ENCODE results near the gene PTPRB.

DNA sequence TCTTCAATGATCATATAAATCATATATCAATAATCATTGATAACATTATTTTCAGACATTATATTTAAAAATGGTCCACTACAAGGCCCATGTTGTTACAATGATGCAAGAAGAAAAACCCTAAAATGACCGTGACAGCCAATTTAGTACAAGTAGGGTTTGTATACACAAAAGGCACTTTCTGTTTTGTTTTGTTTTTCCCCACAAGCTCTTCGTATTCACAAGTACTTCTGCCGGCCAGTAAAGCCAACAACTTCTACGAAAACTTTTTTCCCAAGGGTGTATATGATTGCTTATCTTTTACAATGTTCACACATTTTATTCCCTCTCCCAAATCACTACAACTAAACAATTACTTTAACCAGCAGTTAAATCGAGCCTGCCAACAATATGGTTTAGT is 9.6 kb downstream of the PTPRB start:
- TF ChIP-seq POLR2AphosphoS5 (IDR thresholded peaks at IDR 0.05) (no peak), POLR2A (IDR thresholded peaks at IDR 0.05) (no peak)
- TF ChIP-seq, protein P1, sequence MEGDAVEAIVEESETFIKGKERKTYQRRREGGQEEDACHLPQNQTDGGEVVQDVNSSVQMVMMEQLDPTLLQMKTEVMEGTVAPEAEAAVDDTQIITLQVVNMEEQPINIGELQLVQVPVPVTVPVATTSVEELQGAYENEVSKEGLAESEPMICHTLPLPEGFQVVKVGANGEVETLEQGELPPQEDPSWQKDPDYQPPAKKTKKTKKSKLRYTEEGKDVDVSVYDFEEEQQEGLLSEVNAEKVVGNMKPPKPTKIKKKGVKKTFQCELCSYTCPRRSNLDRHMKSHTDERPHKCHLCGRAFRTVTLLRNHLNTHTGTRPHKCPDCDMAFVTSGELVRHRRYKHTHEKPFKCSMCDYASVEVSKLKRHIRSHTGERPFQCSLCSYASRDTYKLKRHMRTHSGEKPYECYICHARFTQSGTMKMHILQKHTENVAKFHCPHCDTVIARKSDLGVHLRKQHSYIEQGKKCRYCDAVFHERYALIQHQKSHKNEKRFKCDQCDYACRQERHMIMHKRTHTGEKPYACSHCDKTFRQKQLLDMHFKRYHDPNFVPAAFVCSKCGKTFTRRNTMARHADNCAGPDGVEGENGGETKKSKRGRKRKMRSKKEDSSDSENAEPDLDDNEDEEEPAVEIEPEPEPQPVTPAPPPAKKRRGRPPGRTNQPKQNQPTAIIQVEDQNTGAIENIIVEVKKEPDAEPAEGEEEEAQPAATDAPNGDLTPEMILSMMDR (IDR thresholded peaks at IDR 0.05), result no peak
